ENCODE measurements around the gene CXCL6.

Gene CXCL6

GRCh38 chr4:73839715-73840114, 3.2 kb downstream of the CXCL6 start:
- TF ChIP-seq, protein P1, sequence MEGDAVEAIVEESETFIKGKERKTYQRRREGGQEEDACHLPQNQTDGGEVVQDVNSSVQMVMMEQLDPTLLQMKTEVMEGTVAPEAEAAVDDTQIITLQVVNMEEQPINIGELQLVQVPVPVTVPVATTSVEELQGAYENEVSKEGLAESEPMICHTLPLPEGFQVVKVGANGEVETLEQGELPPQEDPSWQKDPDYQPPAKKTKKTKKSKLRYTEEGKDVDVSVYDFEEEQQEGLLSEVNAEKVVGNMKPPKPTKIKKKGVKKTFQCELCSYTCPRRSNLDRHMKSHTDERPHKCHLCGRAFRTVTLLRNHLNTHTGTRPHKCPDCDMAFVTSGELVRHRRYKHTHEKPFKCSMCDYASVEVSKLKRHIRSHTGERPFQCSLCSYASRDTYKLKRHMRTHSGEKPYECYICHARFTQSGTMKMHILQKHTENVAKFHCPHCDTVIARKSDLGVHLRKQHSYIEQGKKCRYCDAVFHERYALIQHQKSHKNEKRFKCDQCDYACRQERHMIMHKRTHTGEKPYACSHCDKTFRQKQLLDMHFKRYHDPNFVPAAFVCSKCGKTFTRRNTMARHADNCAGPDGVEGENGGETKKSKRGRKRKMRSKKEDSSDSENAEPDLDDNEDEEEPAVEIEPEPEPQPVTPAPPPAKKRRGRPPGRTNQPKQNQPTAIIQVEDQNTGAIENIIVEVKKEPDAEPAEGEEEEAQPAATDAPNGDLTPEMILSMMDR (IDR thresholded peaks at IDR 0.05; ENCODE audit: low read length, missing control alignments): no peak
- DNase-seq (ENCODE audit: low read depth): no peak
- no peak overlapping the region for H3K4me3 ChIP-seq (replicated peaks; ENCODE audit: low read depth, low read length)

DNA sequence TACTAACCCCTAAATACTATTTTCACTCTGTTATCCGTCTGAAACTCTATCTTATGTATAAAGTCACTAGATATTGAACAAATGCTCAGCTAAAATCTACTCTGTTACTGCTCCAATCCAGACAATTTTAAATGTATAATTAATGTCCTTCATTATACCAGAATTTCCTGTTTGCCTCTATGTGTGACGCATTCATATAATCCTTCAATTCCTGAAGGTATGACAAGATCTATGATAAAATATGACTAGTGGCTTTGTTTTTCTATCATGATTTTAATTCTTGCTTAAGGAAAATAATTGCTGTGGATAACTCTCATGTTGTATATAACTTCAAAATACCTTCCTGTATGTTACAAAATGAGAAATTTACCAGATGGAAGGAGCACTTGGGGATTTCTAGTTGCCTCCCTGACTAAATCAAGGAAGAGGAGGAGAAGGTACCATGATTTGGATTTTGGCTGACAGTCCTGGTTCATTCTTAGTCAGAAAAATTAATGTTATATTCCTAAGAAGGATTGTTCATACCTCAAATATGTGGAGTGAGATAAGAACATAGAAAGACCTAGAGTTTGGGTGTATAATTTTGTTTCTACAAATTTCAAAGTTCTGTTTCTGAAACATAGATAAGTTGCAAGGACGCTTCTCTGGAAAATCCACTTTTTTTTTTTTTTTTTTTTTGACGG, 4.9 kb downstream of the CXCL6 start:
- DNase-seq (ENCODE audit: low read depth): no peak
- TF ChIP-seq, protein P1 (IDR thresholded peaks at IDR 0.05; ENCODE audit: low read length, missing control alignments): no peak
- no peak overlapping the region for H3K4me3 ChIP-seq (replicated peaks; ENCODE audit: low read depth, low read length)

- H3K4me3 ChIP-seq (replicated peaks; ENCODE audit: low read depth, low read length): no peak overlapping the region
- TF ChIP-seq, protein P1 (IDR thresholded peaks at IDR 0.05; ENCODE audit: low read length, missing control alignments): no peak
- DNase-seq (ENCODE audit: low read depth): no peak
These were observed 6.2 kb downstream of the CXCL6 start for GRCh38 chr4:73842696-73843095.

GRCh38 chr4:73843369-73843768, 6.9 kb downstream of the CXCL6 start:
- no peak overlapping the region for H3K4me3 ChIP-seq (replicated peaks; ENCODE audit: low read depth, low read length)
- DNase-seq (ENCODE audit: low read depth): no peak
- TF ChIP-seq, protein P1 (IDR thresholded peaks at IDR 0.05; ENCODE audit: low read length, missing control alignments): no peak

- TF ChIP-seq, protein P1 (IDR thresholded peaks at IDR 0.05; ENCODE audit: low read length, missing control alignments): no peak
- DNase-seq (ENCODE audit: low read depth): peak; percentile 93
- no peak overlapping the region for H3K4me3 ChIP-seq (replicated peaks; ENCODE audit: low read depth, low read length)
These were observed 7.9 kb downstream of the CXCL6 start for GRCh38 chr4:73844345-73844744.

- DNase-seq (ENCODE audit: low read depth): no peak
- TF ChIP-seq, protein P1 (IDR thresholded peaks at IDR 0.05; ENCODE audit: low read length, missing control alignments): no peak
- no peak overlapping the region for H3K4me3 ChIP-seq (replicated peaks; ENCODE audit: low read depth, low read length)
These were observed 8.3 kb downstream of the CXCL6 start for GRCh38 chr4:73844806-73845205.

Data from fibroblast of pulmonary artery (primary cell).